Activated CD4-positive, CD25-positive, alpha-beta regulatory T cell treated with anti-CD3 and anti-CD28 coated beads, Interleukin-2, amount 50 U/mL, for 24 hours (primary cell): ENCODE results near the gene ISOC2.
A peak's percentile ranks its signal among the peaks of the same experiment; 100 is the strongest.

Experiments
- ATAC-seq, 2 donors: fragments of 150-1000 bp; cut with Tn5 transposase; one replicate each; pipeline ENCODE4 v1.10.0; 2021; ENCODE audit warnings: mild to moderate bottlenecking in 1 of 2, moderate library complexity in 1 of 2

ISOC2 gene

DNA sequence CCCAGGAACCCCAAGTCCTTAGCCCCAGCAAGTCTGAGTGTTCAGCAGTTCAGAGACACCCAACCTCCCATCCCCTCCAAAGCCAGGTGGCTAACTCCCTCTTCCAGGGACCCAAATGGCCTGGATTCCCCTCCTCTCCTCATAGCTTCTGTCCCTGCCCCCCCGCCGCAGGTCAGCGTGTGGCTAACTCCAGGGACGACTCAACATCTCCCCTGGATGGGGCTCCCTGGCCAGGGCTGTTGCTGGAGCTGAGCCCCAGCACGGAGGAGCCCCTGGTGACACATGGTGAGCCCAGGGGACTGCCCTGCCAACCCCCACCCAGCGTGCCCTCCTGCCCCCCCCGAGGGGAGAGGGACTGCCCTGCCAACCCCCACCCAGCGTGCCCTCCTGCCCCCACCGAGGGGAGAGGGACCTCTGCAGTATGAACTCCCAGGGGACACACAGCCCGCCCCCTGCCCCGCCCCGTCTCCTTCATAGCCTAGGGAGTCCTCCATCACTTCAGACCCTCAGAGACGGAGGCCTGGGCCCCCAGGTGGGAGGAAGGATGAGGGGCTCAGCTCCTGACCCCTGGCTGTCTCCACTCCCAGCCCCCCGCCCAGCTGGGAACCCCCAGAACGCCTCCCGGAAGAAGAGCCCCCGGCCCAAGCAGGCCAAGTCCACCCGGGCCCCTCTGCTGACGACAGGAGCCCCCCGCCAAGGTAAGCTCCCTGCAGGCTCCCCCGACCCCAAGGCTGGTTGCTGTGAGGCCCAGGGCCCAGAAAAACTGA lies 28.5 kb upstream of the ISOC2 start:
- no peak for ATAC-seq

DNA sequence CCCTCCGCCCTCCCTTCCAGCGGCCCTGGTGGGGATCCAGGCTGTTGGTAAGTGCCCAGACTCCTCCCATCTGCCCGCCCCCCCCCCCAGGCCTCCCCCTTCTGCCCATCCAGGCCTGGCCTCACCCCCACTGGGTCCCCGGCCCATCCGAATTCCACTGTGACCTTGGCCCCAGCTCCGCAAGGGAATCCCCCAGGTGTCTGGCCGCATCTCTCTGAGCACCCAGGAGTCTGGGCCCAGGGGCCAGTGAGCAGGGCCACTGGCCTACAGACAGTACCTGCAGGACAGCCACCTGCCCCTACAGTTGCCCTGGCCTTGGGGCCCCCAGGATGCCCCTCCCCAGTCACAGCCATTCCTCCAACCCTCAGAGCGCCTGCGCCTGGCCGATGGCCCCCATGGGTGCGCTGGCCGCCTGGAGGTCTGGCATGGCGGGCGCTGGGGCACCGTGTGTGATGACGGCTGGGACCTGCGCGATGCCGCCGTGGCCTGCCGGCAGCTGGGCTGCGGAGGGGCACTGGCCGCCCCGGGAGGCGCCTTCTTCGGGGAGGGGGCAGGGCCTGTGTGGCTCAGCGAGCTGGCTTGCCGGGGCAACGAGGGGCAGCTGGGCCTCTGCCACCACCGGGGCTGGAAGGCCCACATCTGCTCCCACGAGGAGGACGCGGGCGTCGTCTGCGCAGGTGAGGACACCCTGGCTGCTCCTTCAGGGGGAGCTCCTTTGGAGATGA lies 27.7 kb upstream of the ISOC2 start:
- ATAC-seq: no peak

DNA sequence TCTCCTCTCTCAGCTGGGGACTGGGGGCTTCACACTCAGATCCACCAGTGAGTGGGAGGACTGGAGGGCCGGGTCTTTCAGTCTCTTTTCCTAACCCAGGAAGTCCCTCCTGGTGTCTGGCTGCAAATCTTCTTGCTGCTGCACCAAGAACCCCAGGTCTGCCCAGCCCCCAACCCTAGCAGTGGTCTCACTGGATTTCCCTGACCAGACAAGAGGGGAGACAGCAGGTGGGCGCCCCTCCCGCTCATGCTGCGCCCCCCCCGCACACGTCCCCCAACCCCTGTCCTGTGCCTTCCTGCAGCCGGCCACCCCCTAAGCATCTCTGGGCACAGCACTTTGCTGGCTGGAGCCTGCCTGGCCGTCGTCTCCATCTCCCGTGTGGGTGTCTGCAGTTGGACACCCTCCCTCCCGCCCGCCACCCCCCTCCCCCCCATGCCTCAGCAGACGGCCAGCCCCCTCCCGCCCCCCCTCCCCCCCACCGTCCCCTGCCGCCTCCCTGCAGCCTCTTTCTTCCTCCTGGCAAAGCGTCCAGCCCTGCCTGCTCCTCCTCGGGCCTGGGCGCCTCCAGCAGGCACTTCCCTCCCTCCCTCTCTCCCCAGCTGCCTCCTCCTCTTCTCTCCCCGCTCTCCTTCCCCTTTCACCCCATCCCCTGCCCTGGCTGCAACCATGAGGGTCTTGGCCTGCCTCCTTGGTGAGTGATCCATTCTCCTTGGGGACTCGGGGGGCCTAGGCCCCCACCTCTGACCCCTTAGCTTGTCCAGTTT lies 26.7 kb upstream of the ISOC2 start, which contains the start of gene SSC5D:
Gene SSC5D (plus strand): TSS at position 513 of the 764 bp plus-strand sequence. CDS start 154 bp downstream, at position 667.
- no peak for ATAC-seq

DNA sequence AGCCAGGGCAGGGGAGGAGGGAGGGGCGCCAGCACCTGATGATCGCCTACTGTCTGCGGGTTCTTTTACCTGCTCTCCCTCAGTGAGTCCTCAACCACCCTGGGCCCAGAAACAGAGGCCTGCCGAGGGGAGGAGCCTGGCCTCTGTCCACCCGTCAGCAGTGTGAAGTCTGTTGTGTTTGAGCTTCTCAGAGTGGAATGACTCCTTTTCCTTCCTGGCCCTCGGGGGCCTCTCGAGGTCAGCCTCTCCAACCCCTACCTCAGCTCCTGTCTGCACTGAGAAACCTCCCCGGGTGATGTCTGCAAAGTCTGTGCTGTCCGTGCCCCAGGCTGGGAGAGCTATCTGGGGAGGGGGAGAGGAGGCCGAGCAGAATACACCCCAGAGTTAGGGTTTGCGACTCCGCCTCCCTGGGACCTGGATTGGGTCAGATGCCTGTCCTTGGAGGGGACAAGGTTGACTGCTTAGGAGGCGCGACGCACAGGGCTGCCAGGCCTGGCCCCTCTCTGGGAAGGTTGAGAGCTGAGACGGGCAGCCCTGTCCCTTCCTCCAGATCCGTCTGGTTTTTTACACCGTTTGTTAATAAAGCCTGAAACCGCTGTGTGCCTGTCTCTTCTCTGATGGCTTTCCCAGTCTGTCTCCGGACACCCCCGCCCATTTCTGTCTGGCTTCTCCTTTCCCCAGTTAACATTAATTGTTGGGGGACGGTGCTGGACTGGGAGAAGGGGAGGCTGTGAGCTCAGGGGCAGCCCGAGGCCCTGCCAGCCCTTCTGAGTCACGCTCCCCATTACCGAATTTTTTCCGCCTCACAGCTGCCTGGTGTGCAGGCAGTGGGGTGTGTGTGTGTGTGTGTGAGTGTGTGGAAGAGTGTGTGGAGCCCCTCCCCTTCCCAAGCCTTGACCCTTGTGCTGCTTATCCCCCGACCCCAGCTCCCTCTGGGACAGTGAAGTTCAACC lies 25.8 kb upstream of the ISOC2 start:
- ATAC-seq: peak; percentile 40 to 55

DNA sequence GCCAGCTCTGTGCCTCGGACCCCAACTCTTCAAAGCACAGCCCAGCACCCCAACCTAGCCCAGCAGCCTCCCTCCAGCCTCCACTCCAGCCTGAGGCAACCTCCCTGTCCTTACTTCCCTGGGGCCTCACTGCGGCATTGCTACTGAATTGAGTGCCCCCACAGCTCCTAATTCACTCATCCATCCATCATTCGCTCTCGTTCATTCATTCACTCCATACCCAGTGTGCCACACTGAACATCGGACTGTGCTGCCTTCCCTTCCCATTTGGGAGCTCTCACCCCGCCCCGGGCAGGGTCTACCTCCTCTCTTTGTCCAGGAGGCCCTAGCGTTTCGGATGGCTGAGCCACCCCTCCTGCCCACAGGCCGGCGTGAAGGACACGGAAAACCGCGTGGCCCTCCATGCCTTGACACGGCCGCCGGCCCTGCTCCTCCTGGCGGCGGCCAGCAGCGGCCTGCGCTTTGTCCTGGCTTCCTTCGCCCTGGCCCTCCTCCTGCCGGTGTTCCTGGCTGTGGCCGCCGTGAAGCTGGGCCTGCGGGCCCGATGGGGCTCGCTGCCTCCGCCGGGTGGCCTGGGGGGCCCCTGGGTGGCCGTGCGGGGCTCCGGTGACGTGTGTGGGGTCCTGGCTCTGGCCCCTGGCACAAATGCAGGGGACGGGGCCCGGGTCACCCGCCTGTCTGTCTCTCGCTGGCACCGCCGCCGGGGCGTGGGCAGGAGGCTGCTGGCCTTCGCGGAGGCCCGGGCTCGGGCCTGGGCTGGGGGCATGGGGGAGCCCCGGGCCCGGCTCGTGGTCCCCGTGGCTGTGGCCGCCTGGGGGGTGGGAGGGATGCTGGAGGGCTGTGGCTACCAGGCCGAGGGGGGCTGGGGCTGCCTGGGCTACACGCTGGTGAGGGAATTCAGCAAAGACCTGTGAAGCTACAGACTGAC lies 24.9 kb upstream of the ISOC2 start:
- ATAC-seq: no peak

DNA sequence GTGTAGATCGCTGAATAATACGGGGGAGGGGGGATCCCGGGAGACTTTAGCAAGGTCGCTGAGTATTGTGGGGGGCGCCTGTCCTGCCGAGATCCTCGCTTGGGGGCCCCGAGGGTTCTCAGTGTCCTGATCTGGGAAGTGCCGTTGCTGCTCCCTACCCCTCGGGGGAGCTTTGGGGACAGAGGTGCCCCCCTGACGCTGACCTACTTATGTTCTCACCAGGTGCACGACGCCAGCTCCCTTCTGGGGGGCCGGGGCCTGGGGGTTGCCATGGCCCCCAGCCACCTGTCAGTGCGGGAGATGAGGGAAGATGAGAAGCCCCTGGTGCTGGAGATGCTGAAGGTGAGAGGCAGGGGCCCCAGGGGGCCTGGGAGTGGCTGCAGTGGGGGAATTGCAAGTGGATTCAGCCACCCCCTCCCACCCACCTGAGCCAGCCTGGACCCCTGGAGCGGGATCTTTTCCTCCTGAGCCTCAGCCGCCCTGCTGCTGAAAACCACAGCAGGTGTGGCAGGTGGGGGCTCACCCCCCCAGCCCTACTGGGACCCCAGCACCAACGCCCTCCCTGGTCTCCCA lies 24.1 kb upstream of the ISOC2 start:
- ATAC-seq: no peak

DNA sequence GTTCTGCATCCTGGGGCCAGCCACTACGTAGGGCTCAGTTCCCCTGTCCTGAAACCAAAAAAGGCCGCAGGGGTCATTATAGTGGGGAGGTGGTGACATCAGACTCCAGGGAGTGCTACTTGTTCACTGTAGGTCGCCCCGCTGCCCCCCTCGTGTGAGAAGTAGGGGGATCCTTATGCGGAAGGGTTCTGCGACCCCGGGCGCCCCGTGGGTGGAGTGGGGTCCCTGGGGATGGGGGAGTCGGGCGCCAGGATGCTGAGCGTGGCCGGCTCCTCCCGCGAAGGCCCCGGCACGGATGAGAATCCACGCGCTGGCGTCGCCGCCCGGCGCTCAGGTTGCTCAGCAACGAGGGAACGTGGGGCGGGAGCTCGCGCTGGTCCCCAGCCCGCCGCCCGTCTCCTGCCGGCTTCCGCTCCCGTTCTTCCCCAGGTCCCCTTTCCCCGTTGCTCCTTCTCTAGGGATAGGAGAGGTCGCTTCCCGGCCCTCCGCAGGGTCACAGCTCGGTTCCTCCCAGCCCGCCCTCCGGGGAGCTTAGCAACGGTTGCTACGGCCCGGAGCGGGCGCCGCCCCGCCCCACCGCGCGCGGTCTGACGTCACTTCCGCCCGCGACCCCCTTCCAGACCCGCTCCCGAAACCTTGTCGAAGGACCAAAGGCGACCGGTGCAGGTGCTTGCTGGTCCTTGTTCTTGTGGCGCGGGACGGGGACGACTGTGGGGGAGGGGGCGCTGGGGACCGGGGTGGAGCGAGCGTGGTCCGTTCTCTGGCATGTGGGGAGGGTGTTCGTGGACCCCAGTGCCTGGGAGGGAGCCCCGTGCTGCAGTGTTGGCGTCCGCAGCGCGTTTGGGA lies 23.4 kb upstream of the ISOC2 start, which contains the start of gene NAT14:
Gene NAT14 (plus strand): TSS at position 596 of the 846 bp plus-strand sequence. CDS start 521 bp downstream, outside the sequence.
- ATAC-seq: peak; percentile 74 to 78

DNA sequence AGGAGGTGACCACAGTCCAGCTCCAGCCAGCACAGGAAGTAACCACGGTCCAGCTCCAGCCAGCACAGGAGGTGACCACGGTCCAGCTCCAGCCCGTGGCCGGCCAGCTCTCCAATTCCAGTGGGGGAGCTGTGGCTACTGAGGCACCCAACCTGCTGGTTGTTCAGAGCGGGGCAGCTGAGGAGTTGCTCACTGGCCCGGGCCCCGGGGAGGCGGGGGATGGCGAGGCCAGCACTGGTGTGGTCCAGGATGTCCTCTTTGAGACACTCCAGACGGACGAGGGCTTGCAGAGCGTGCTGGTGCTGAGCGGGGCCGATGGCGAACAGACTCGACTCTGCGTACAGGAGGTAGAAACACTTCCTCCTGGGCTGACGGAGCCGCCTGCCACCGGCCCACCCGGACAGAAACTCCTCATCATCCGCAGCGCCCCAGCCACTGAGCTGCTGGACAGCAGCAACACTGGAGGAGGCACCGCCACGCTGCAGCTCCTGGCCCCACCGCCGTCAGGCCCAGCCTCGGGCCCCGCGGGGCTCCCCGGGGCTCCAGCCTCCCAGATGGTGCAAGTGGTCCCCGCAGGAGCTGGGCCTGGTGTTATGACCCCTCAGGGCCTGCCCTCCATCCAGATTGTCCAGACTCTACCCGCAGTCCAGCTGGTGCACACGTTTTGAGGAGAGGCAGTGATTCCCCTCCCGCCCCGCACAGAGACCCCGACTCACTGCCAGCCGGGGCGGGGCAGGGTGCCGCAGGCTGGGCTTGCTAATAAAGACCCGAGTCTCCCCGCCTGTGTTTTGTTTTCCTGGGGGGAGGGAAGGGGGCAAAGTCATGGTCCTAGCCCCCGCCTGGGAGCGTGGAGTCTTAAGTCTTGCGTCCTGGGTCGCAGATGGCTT lies 22.5 kb upstream of the ISOC2 start:
- ATAC-seq: no peak

DNA sequence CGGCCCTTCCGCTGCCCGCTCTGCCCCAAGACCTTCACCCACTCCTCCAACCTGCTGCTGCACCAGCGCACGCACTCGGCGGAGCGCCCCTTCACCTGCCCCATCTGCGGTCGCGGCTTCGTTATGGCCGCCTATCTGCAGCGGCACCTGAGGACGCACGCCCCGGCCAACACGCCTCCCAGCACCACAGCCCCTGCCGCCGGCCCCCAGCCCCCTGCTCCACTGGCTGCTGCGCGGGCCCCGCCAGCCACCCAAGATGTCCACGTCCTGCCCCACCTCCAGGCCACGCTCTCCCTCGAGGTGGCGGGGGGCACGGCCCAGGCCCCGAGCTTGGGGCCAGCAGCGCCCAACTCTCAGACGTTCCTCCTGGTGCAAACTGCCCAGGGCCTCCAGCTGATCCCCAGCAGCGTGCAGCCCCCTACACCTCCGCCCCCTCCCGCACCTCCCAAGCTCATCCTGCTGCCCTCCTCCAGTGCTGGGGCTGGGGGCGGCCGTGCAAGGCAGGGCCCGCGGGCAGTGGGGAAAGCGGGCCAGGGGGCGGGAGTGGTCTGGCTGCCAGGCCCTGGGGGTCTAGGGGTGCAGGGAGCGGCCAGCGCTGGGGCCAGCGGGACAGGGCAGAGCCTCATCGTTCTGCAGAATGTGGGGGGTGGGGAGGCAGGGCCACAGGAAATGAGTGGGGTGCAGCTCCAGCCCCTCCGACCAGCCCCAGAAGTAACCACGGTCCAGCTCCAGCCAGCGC lies 21.7 kb upstream of the ISOC2 start:
- no peak for ATAC-seq

DNA sequence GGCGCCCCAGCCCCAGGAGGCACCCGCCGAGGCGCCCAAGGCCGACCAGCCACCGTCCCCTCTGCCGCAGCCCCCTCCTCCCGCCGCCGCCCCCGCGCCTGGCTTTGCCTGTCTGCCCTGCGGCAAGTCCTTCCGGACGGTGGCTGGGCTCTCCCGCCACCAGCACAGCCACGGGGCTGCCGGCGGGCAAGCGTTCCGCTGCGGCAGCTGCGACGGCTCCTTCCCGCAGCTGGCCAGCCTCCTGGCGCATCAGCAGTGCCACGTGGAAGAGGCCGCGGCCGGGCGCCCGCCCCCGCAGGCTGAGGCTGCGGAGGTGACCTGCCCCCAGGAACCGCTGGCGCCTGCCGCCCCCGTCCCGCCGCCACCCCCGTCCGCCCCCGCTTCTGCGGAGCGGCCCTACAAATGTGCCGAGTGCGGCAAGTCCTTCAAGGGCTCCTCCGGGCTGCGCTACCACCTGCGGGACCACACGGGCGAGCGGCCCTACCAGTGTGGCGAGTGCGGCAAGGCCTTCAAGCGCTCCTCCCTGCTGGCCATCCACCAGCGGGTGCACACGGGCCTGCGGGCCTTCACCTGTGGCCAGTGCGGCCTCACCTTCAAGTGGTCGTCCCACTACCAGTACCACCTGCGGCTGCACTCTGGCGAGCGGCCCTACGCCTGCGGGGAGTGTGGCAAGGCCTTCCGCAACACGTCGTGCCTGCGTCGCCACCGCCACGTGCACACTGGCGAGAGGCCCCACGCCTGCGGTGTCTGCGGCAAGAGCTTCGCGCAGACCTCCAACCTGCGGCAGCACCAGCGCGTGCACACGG lies 20.9 kb upstream of the ISOC2 start:
- no peak for ATAC-seq

DNA sequence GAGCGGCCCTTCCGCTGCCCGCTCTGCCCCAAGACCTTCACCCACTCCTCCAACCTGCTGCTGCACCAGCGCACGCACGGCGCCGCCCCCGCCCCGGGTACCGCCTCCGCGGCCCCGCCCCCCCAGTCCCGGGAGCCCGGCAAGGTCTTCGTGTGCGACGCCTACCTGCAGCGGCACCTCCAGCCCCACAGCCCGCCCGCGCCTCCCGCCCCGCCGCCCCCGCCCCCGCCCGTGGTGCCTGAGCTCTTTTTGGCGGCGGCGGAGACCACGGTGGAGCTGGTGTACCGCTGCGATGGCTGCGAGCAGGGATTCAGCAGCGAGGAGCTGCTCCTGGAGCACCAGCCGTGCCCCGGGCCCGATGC lies 20.3 kb upstream of the ISOC2 start:
- no peak for ATAC-seq

DNA sequence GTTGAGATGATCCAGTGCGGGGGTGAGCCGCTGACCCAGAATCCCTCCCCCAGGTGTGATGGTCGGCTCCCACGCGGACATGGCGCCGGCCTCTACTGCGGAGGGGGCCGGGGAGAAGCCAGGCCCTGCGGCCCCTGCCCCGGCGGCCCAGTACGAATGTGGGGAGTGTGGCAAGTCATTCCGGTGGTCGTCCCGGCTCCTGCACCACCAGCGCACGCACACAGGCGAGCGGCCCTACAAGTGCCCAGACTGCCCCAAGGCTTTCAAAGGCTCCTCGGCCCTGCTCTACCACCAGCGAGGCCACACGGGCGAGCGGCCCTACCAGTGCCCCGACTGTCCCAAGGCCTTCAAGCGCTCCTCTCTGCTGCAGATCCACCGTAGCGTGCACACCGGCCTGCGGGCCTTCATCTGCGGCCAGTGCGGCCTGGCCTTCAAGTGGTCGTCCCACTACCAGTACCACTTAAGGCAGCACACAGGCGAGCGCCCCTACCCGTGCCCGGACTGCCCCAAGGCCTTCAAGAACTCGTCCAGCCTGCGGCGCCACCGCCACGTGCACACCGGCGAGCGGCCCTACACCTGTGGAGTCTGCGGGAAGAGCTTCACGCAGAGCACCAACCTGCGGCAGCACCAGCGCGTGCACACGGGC lies 19.8 kb upstream of the ISOC2 start:
- no peak for ATAC-seq

DNA sequence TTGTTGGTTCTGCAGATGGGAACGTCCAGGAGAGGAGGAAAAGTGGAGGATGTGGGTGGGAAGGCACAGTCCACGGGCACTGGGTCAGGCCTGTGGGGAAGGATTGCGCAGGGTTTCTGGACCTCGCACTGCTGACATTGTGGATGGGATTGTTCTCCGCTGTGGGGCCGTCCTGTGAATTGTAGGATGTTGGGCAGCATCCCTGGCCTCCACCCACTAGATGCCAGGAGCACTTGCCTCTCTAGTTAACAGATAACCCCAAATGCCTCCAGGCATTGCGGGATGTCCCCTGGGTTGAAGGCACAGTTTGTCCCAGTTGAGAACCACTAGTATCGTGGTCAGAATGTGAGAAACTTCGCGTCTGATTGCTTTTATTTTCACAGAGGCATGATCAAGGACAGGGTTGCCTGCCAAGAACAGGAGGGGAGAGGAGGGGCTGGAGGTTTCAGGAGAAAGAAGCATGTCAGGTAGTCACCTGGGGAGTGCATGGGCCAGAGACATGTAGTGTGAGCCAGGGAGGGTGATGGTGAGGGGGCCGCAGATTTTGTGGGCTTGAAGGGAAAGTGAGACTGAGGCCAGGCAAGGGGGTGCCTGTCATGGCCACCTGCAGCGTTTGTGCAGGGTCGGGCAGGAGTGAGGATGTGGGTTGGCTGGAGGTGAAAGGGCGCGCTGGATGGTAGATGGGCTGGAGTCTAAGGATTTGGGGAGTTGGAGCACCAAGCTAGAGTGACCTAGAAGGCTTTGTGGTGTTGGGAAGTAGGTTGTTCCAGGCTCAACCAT lies 18.2 kb upstream of the ISOC2 start:
- no peak for ATAC-seq

DNA sequence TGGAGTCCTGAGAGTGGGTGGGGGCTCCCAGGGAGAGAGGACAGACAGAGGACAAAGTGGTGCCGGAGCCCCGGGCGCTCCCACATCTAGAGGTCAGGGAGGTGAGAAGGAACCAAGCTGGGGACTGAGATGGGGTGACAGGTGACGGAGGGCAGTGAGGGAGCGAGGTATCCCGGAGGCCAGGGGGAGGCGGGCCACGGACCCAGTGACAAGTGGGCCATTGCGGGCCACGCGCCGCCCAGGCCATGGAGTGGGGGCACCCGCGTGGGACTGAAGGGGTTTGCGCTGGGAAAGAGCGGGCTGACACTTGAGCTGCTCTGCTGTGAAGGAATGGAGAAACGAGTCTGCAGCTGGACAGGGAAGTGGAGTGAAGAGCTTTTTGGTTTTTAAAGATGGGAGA lies 17.6 kb upstream of the ISOC2 start:
- ATAC-seq: no peak

DNA sequence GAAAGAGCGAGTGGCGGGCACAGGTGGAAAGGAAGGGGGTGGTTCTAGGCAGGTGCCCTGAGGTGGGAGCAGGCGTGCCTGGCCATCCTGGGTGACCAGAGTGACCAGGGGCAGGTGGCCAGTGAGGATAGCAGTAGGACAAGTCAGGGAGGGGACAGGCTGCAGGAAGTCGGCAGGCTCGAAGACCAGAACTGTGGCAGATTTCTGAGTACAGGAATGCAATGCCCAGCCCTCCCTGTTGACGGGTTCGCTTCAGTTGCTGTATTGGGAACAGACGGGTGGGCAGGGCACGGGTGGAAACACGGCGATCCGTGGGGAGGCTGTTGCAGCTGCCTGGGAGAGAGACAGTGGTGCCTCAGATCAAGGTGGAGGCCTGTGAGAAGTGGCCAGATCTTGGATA lies 16.9 kb upstream of the ISOC2 start:
- no peak for ATAC-seq

DNA sequence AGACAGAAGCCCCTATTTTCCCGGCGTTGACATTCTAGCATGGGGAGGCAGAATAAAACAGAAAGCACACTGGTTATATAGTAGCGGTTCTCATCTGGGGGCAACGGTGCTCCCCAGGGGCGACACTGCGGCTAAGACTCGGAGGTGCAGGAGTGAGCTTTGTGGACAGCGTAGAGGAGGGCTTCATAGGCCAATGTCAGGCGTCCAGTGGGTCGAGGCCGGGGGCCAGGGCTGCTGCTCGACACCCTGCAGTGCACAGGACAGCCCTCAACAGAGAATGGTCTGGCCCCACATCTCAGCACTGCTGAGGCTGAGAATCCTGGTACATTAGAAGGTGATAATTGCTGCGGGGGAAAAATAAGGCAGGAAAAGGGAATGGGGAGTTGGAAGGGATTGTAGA lies 16.5 kb upstream of the ISOC2 start:
- no peak for ATAC-seq
